ENCODE measurements around the gene RAPGEF4.

DNA sequence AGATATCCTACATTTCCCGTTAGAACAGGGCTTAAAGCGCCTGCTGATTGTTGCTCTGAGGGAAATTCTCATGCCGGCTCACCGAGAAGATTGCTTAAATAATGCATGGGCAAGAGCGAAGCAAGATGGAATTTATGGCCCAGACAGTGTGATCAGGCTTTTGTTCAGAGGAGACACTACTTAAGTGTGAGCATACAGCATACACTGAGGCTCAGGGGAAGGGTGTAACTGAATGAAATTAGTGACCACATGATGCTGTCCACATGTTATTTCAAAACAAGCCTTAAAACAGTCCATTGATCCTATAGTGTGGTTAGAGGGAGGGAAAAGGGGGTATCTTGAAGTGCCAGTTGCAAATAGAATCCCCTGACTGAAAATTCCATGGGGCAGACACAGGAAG lies 125.5 kb downstream of the RAPGEF4 start:
- TF ChIP-seq POLR2A (IDR thresholded peaks at IDR 0.05; ENCODE audit: low read length), result no peak
- no peak for TF ChIP-seq GATA1 (IDR thresholded peaks at IDR 0.05; ENCODE audit: low read depth, low read length)

Measured in erythroblast (primary cell).